HCT116 (cell line): ENCODE results near the gene CHST14.
"Not testable (repeated sequence)": the region's sequence is repeated elsewhere in the genome, so short reads cannot be mapped to it uniquely, and the experiment has no call there.

Source experiments
- ELF1 ChIP-seq: IDR thresholded peaks from 2 replicates; pipeline ENCODE4 v1.6.1; 2012; ENCODE audit warnings: low read depth, borderline replicate concordance
- EZH2 ChIP-seq: fragments of 200-600 bp; sonication (generic); IDR thresholded peaks from 2 replicates; pipeline ENCODE4 v1.6.1; 2017; ENCODE audit warnings: antibody characterized with exemption, mixed run types
- POLR2A ChIP-seq: IDR thresholded peaks from 2 replicates; pipeline ENCODE4 v1.7.0; 2011; ENCODE audit warnings: borderline replicate concordance; ENCODE audit not compliant: insufficient read depth, insufficient read length; ENCODE audit errors: extremely low read depth
- SIN3A ChIP-seq: IDR thresholded peaks from 2 replicates; pipeline ENCODE4 v1.6.1; 2012; ENCODE audit warnings: low read depth
- TF ChIP-seq, protein P1 (sequence below), 3 experiments: fragments of 200-600 bp in 1 of 3; sonication (generic) in 1 of 3; IDR thresholded peaks in 2 of 3; conservative IDR thresholded peaks in 1 of 3; 2 replicates each; pipeline ENCODE4 v1.5.1; 2012 to 2017; ENCODE audit warnings: low read depth in 2 of 3, low read length in 2 of 3, antibody characterized with exemption in 1 of 3, borderline replicate concordance in 1 of 3, control low read depth in 1 of 3, mild to moderate bottlenecking in 1 of 3, mixed read lengths in 1 of 3, mixed run types in 1 of 3, moderate library complexity in 1 of 3; ENCODE audit not compliant: insufficient read depth in 1 of 3

DNA sequence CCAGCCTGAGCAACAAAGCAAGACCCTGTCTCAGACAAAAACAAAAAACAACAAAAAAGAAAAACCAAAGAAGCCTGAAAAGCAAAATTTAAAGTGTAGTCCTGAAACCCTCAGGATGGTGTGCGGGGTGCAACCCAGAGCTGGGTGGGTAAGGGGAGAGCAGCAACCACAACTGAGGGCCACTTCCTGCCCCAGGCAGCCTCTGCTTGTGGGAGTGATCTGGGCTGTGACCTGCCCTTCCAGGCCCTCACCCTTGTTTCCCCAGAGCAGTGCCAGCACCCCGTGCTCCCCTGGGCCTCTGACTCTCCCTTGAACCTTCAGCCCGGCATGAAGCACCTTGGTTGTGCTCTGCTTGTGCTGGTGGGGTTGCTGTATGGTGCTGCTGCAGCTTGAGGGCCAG lies 16.8 kb upstream of the CHST14 start:
- TF ChIP-seq, protein P1, sequence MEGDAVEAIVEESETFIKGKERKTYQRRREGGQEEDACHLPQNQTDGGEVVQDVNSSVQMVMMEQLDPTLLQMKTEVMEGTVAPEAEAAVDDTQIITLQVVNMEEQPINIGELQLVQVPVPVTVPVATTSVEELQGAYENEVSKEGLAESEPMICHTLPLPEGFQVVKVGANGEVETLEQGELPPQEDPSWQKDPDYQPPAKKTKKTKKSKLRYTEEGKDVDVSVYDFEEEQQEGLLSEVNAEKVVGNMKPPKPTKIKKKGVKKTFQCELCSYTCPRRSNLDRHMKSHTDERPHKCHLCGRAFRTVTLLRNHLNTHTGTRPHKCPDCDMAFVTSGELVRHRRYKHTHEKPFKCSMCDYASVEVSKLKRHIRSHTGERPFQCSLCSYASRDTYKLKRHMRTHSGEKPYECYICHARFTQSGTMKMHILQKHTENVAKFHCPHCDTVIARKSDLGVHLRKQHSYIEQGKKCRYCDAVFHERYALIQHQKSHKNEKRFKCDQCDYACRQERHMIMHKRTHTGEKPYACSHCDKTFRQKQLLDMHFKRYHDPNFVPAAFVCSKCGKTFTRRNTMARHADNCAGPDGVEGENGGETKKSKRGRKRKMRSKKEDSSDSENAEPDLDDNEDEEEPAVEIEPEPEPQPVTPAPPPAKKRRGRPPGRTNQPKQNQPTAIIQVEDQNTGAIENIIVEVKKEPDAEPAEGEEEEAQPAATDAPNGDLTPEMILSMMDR (IDR thresholded peaks at IDR 0.05 in 2 of 3, conservative IDR thresholded peaks at IDR 0.05 in 1 of 3; ENCODE audit: borderline replicate concordance in 1 of 3, insufficient read depth in 1 of 3, low read depth in 2 of 3, low read length in 2 of 3): not testable (repeated sequence)
- TF ChIP-seq SIN3A, ELF1, POLR2A, EZH2: not testable (repeated sequence)
